B cell (primary cell): ENCODE data around the gene RALBP1. TPM values are rescaled to one million over a fixed set of nuclear protein-coding genes. Genes with fewer than 3 reads are reported as not detected.

ENCODE experiments used
- ATAC-seq: fragments of 200-7000 bp; cut with Tn5 transposase; one replicate; pipeline ENCODE4 v1.10.0; 2021; ENCODE audit warnings: low read depth, mild to moderate bottlenecking, moderate number of reproducible peaks, moderate library complexity
- CTCF ChIA-PET: fragments of 350-600 bp; sonication (Branson Sonifier 250); formaldehyde crosslinking; loops from one replicate; lab custom pipeline; 2021; ENCODE audit warnings: antibody characterized with exemption, inconsistent platforms; lab: Charles Lee
- POLR2A ChIA-PET: fragments of 350-600 bp; sonication (Branson Sonifier 250); formaldehyde crosslinking; loops from one replicate; lab custom pipeline; 2021; ENCODE audit warnings: antibody characterized with exemption; lab: Charles Lee
- DNase-seq: peaks from one replicate; pipeline ENCODE4 v3.0.0; 2013
- H2AFZ ChIP-seq: 2 replicates; pipeline ENCODE4 v1.6.1; 2012; ENCODE audit warnings: mild to moderate bottlenecking, low read depth, low read length; ENCODE audit not compliant: insufficient read depth, poor library complexity, severe bottlenecking
- H3K27ac ChIP-seq, 2 donors: 1 replicate in 1 of 2; 2 replicates in 1 of 2; pipeline ENCODE4 v1.5.1; 2012 to 2013; ENCODE audit warnings: low read length in 2 of 2, mild to moderate bottlenecking in 2 of 2, moderate library complexity in 1 of 2
- H3K27me3 ChIP-seq, 4 experiments: fragments of 200-600 bp in 1 of 4; sonication (generic) in 1 of 4; replicated peaks in 1 of 4; 1 replicate in 2 of 4; 2 replicates in 2 of 4; pipeline versions ENCODE4 v1.6.1 to v1.7.0; 2013 to 2016; ENCODE audit warnings: low read length in 3 of 4, mild to moderate bottlenecking in 2 of 4, mixed read lengths in 1 of 4, moderate library complexity in 1 of 4; ENCODE audit not compliant: insufficient read depth in 4 of 4, control insufficient read depth in 3 of 4; ENCODE audit errors: control extremely low read depth in 1 of 4
- H3K36me3 ChIP-seq, 2 experiments: replicated peaks in 1 of 2; 1 replicate in 1 of 2; 2 replicates in 1 of 2; pipeline versions ENCODE4 v1.6.1 to v1.7.1; 2013; ENCODE audit warnings: low read length in 1 of 2; ENCODE audit not compliant: insufficient read depth in 2 of 2, control insufficient read depth in 1 of 2; ENCODE audit errors: control extremely low read depth in 1 of 2, extremely low read depth in 1 of 2
- H3K4me1 ChIP-seq, 2 donors: fragments of 200-600 bp in 1 of 2; sonication (generic) in 1 of 2; 1 replicate in 1 of 2; 2 replicates in 1 of 2; pipeline versions ENCODE4 v1.5.1 to v1.6.1; 2013 to 2017; ENCODE audit warnings: low read length in 2 of 2; ENCODE audit not compliant: control insufficient read depth in 2 of 2, insufficient read depth in 2 of 2
- H3K4me2 ChIP-seq: replicated peaks from 2 replicates; pipeline ENCODE3; 2012; ENCODE audit warnings: mild to moderate bottlenecking, low read depth, low read length; ENCODE audit not compliant: poor library complexity, severe bottlenecking
- H3K4me3 ChIP-seq, 5 experiments: fragments of 200-600 bp in 1 of 5; sonication (generic) in 1 of 5; 1 replicate in 3 of 5; 2 replicates in 2 of 5; pipeline versions ENCODE4 v1.5.1 to v1.7.0; 2011 to 2016; ENCODE audit warnings: low read length in 4 of 5, mild to moderate bottlenecking in 4 of 5, low read depth in 2 of 5, control low read depth in 1 of 5, moderate library complexity in 1 of 5; ENCODE audit not compliant: insufficient read depth in 1 of 5; ENCODE audit errors: control extremely low read depth in 1 of 5, extremely low read depth in 1 of 5
- H3K79me2 ChIP-seq: fragments of 200-600 bp; sonication (generic); one replicate; pipeline ENCODE4 v1.6.0; 2016; ENCODE audit warnings: low read length; ENCODE audit not compliant: control insufficient read depth, insufficient read depth
- H3K9ac ChIP-seq: fragments of 200-600 bp; sonication (generic); 2 replicates; pipeline ENCODE4 v1.6.1; 2017; ENCODE audit warnings: mild to moderate bottlenecking, low read length, moderate library complexity
- H3K9me3 ChIP-seq, 3 donors: one replicate each; pipeline versions ENCODE4 v1.6.1 to v1.7.1; 2013; ENCODE audit warnings: low read length in 2 of 3; ENCODE audit not compliant: control insufficient read depth in 2 of 3, insufficient read depth in 1 of 3; ENCODE audit errors: control extremely low read depth in 1 of 3
- H4K20me1 ChIP-seq: 2 replicates; pipeline ENCODE4 v1.6.0; 2012; ENCODE audit warnings: mild to moderate bottlenecking, low read length; ENCODE audit not compliant: insufficient read depth, control insufficient read depth, poor library complexity, severe bottlenecking
- H3K27ac Mint-ChIP-seq: one replicate; pipeline ENCODE4 v1.8.0; 2021; ENCODE audit warnings: mixed read lengths
- H3K27me3 Mint-ChIP-seq: one replicate; pipeline ENCODE4 v1.8.0; 2021; ENCODE audit warnings: mixed read lengths
- H3K4me1 Mint-ChIP-seq: one replicate; pipeline ENCODE4 v1.8.0; 2021; ENCODE audit warnings: mixed read lengths
- H3K4me3 Mint-ChIP-seq: one replicate; pipeline ENCODE4 v1.8.0; 2021; ENCODE audit warnings: mixed read lengths
- H3K9me3 Mint-ChIP-seq: one replicate; pipeline ENCODE4 v1.8.0; 2022; ENCODE audit warnings: mixed read lengths; ENCODE audit not compliant: insufficient read depth
- EZH2 ChIP-seq: IDR thresholded peaks from 2 replicates; pipeline ENCODE4 v1.6.1; 2012; ENCODE audit warnings: borderline replicate concordance, low read depth, mild to moderate bottlenecking, moderate library complexity, low read length; ENCODE audit not compliant: insufficient read depth, poor library complexity, severe bottlenecking
- WGBS: methylation state at CpG from one replicate; pipeline ENCODE4 v1.1.5; 2013; ENCODE audit warnings: missing lambda C conversion rate; ENCODE audit not compliant: insufficient coverage; 5-methylcytosine and 5-hydroxymethylcytosine counted together
- intact Hi-C: fragments of 100-400 bp; cut with micrococcal nuclease; formaldehyde crosslinking; loops from one replicate; pipeline ENCODE4 v1.10.0; 2022
- polyA plus RNA-seq: library from polyadenylated mRNA; depleted of rRNA; stranded (reverse); fragments of >200 nt; gene quantifications from 2 replicates; pipeline ENCODE4 v1.2.3, GENCODE V29; 2012
- total RNA-seq, 2 donors: library from RNA; stranded (reverse); fragments of 120-200 nt in 1 of 2; gene quantifications; 1 replicate in 1 of 2; 2 replicates in 1 of 2; pipeline versions ENCODE4 v1.2.3 to v1.2.4, GENCODE V29; 2013 to 2022
- TF ChIP-seq, protein P1 (sequence below): fragments of 200-600 bp; IDR thresholded peaks from one replicate; pipeline ENCODE4 v1.8.0; 2022; ENCODE audit warnings: antibody characterized with exemption, mild to moderate bottlenecking

RALBP1 gene
- total and polyA plus RNA-seq, 2 donors (not counting 1 experiment from before 2014, with no cell fraction given), result 14.9 to 38.0 TPM

- POLR2A ChIA-PET, result no interaction called here
- TF ChIP-seq, protein P1, sequence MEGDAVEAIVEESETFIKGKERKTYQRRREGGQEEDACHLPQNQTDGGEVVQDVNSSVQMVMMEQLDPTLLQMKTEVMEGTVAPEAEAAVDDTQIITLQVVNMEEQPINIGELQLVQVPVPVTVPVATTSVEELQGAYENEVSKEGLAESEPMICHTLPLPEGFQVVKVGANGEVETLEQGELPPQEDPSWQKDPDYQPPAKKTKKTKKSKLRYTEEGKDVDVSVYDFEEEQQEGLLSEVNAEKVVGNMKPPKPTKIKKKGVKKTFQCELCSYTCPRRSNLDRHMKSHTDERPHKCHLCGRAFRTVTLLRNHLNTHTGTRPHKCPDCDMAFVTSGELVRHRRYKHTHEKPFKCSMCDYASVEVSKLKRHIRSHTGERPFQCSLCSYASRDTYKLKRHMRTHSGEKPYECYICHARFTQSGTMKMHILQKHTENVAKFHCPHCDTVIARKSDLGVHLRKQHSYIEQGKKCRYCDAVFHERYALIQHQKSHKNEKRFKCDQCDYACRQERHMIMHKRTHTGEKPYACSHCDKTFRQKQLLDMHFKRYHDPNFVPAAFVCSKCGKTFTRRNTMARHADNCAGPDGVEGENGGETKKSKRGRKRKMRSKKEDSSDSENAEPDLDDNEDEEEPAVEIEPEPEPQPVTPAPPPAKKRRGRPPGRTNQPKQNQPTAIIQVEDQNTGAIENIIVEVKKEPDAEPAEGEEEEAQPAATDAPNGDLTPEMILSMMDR, result no peak
- TF ChIP-seq EZH2, result no peak
- Histone ChIP-seq H3K27me3 (no peaks in the 10 kb centered on the region), H3K4me3 (no peak overlapping the region), H3K79me2 (no peaks in the 10 kb centered on the region), H3K9ac (no peak overlapping the region), H3K4me2 (no peak overlapping the region), H3K9me3 (no peaks in the 10 kb centered on the region), H3K36me3 (peaks cover 9 to 42% of the 10 kb centered on the region in 2 experiments), H3K27ac (no peak overlapping the region), H2AFZ (no peak overlapping the region), H3K4me1 (no peaks in the 10 kb centered on the region), H4K20me1 (no peaks in the 10 kb centered on the region)
- Mint-ChIP-seq H3K4me3 (no peak overlapping the region), H3K4me1 (no peaks in the 10 kb centered on the region), H3K27ac (no peak overlapping the region), H3K9me3 (no peaks in the 10 kb centered on the region), H3K27me3 (no peaks in the 10 kb centered on the region)
- ATAC-seq, result no peak
- WGBS, result no CpG with 5 or more reads among the region's 2 CpGs
- DNase-seq, result no peak
- CTCF ChIA-PET, result no interaction called here
- intact Hi-C loops, result no loop called here
These were observed 86.4 kb downstream of the RALBP1 start for GRCh38 chr18:9561759-9562158.

DNA sequence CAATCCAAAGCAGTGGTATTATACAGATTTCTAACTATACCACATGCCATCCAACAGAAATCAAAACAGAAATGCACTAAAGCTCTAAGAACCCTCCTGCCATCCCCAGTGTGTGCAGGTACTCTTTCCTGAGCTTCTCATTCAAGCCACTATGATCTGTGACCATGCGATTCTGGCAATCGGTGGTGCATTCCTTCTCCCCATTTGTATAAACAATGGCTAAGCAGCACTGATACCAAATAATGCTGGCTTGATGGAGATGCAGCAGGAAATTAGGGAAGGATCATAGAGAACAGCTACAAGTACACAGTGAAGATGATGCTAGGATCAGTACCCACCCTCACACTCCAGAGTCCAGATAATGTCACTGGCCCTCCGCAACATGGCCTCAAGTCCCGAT lies 87.3 kb downstream of the RALBP1 start:
- Histone ChIP-seq H3K9ac (no peak overlapping the region), H3K9me3 (no peaks in the 10 kb centered on the region), H4K20me1 (no peaks in the 10 kb centered on the region), H2AFZ (no peak overlapping the region), H3K4me3 (no peak overlapping the region), H3K27me3 (no peaks in the 10 kb centered on the region), H3K79me2 (no peaks in the 10 kb centered on the region), H3K4me2 (no peak overlapping the region), H3K4me1 (no peaks in the 10 kb centered on the region), H3K36me3 (peaks cover 7 to 34% of the 10 kb centered on the region in 2 experiments), H3K27ac (no peak overlapping the region)
- POLR2A ChIA-PET, result no interaction called here
- TF ChIP-seq, protein P1, result no peak
- TF ChIP-seq EZH2, result no peak
- no peak overlapping the region for H3K4me3 Mint-ChIP-seq
- H3K27ac Mint-ChIP-seq, result no peak overlapping the region
- DNase-seq (no peak), ATAC-seq (no peak)
- H3K4me1 Mint-ChIP-seq, result no peaks in the 10 kb centered on the region
- no peaks in the 10 kb centered on the region for H3K27me3 Mint-ChIP-seq
- intact Hi-C loops, result no loop called here
- no peaks in the 10 kb centered on the region for H3K9me3 Mint-ChIP-seq
- CTCF ChIA-PET, result no interaction called here
- 100% methylated on average over 1 of the region's 4 CpGs for WGBS
